DOHH2 (cell line): ENCODE results near the gene KCNN3.

Source experiments
- H3F3A ChIP-seq: fragments of 200-600 bp; sonication (generic), shearing (Covaris generic); 2 replicates; pipeline ENCODE4 v1.6.0; 2016; ENCODE audit warnings: antibody characterized with exemption, mild to moderate bottlenecking; ENCODE audit not compliant: control insufficient read depth, insufficient read depth
- H3K27ac ChIP-seq: fragments of 200-600 bp; sonication (generic); 2 replicates; pipeline ENCODE4 v1.5.1; 2014; ENCODE audit warnings: low read depth, mild to moderate bottlenecking, low read length, moderate library complexity
- H3K27me3 ChIP-seq: fragments of 200-600 bp; sonication (generic); 2 replicates; pipeline ENCODE4 v1.6.1; 2014; ENCODE audit warnings: mild to moderate bottlenecking, low read length, mixed read lengths; ENCODE audit not compliant: control insufficient read depth
- H3K36me3 ChIP-seq: fragments of 200-600 bp; sonication (generic); 2 replicates; pipeline ENCODE4 v1.6.1; 2014; ENCODE audit warnings: mild to moderate bottlenecking, low read length, moderate library complexity, mixed read lengths; ENCODE audit not compliant: control insufficient read depth
- H3K4me1 ChIP-seq: fragments of 200-600 bp; sonication (generic); 2 replicates; pipeline ENCODE4 v1.6.1; 2014; ENCODE audit warnings: mild to moderate bottlenecking, low read length, mixed read lengths; ENCODE audit not compliant: control insufficient read depth
- H3K4me2 ChIP-seq: fragments of 200-600 bp; sonication (generic); 2 replicates; pipeline ENCODE4 v1.6.0; 2014; ENCODE audit warnings: mild to moderate bottlenecking, low read length, moderate library complexity
- H3K4me3 ChIP-seq: fragments of 200-600 bp; sonication (generic); 2 replicates; pipeline ENCODE4 v1.5.1; 2014; ENCODE audit warnings: mild to moderate bottlenecking, low read length, mixed read lengths
- H3K79me2 ChIP-seq: fragments of 200-600 bp; sonication (generic); 2 replicates; pipeline ENCODE4 v1.6.1; 2014; ENCODE audit warnings: mild to moderate bottlenecking, low read length, mixed read lengths; ENCODE audit not compliant: control insufficient read depth
- H3K9me2 ChIP-seq: fragments of 200-600 bp; sonication (generic); replicated peaks from 2 replicates; pipeline ENCODE4 v1.6.1; 2014; ENCODE audit warnings: mild to moderate bottlenecking, low read length, mixed read lengths; ENCODE audit not compliant: control insufficient read depth
- H3K9me3 ChIP-seq: fragments of 200-600 bp; sonication (generic); 2 replicates; pipeline ENCODE4 v1.6.1; 2014; ENCODE audit warnings: antibody characterized with exemption, low read length, mixed read lengths; ENCODE audit not compliant: control insufficient read depth, insufficient read depth
- H4K20me1 ChIP-seq: fragments of 200-600 bp; sonication (generic); 2 replicates; pipeline ENCODE4 v1.6.0; 2014; ENCODE audit warnings: low read depth, mild to moderate bottlenecking, antibody characterized with exemption, low read length, moderate library complexity; ENCODE audit not compliant: control insufficient read depth, insufficient read depth
- CTCF ChIP-seq: fragments of 200-600 bp; sonication (generic); IDR thresholded peaks from one replicate; pipeline ENCODE4 v1.5.1; 2014; ENCODE audit warnings: antibody characterized with exemption, mild to moderate bottlenecking, low read depth, low read length; ENCODE audit not compliant: poor library complexity, severe bottlenecking
- EZH2phosphoT487 ChIP-seq: fragments of 200-600 bp; sonication (generic); IDR thresholded peaks from 2 replicates; pipeline ENCODE4 v1.6.1; 2017; ENCODE audit warnings: borderline replicate concordance, mild to moderate bottlenecking, antibody characterized with exemption, low read length, moderate library complexity, mixed read lengths

The KCNN3 gene

DNA sequence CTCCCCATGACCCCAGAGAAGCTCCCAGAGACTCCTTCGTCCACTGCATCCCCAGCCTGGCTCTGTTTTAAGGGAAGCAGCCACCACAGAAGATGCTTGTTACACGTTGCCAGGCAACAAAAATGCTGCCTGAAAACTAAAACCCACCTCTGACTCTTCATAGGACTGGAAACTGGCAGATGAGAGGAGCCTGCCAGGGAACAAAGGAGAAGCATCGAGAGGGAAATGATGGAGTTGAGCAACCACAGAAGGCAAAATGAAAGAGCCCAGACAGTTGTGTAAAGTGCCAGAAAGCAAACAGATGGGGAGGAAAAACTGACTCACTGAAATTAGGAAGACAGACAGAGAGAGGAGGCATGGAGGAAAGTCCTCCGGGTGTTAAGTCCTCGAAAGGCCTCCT is 118.4 kb downstream of the KCNN3 start:
- Histone ChIP-seq H3K27ac (no peak overlapping the region), H3K27me3 (no peaks in the 10 kb centered on the region), H3K4me3 (no peak overlapping the region), H3K9me2 (no peaks in the 10 kb centered on the region), H3K4me2 (no peak overlapping the region), H4K20me1 (peaks cover 4% of the 10 kb centered on the region; the same call in 1 of the 2 replicates), H3K9me3 (no peaks in the 10 kb centered on the region), H3F3A (no peaks in the 10 kb centered on the region), H3K36me3 (peaks cover 43% of the 10 kb centered on the region), H3K79me2 (no peaks in the 10 kb centered on the region), H3K4me1 (peaks cover 8% of the 10 kb centered on the region)
- TF ChIP-seq CTCF (no peak), EZH2phosphoT487 (no peak)

DNA sequence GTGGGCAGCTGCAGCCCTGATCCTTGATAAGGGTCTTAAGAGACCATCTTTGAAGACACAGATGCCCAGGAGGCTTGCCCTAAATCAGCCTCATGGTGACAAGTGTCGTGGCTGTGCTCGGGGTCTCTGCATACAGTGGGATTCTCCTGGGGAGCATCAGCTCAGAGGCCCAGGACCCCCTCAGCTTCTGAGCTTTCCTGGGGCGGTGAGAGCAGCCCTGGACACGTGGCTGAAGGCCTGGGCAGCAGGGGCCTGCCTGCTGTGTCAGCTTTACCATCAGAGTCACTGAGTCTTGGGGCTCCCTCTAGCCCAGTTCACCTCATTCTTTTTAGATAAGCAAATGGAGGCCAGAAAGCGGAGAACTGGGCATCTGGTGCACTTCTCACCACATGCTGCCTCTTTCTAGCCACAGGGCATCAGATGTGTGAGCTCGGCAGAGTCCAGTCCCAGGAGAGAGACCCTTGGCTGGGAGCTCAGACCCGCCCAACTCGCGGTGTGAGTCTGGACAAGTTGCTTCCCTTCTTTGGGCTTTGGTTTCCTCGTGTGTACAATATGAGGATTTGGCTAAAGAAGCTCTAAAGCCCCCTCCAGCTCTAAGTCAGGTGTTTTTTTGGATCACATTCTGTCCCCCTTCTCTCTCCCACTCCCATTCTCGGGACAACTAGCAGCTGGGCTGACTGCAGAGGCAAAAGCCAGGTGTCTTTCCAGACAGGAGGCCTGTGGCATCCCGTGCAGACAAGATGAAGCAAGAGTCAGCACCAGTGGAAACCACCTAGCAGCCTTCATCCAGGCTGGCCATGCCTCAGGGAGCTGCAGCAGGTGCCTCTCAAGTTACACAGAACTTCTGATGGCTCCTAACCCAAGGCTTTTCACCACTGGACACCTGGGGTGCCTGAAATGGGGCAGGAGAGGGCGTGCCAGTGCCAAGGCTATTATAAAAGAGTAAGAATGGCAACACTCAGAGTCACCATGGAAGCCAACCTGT is 119.1 kb downstream of the KCNN3 start:
- peaks cover 4% of the 10 kb centered on the region; the same call in 1 of the 2 replicates for H4K20me1 ChIP-seq
- TF ChIP-seq CTCF (no peak), EZH2phosphoT487 (no peak)
- H3K27me3 ChIP-seq = no peaks in the 10 kb centered on the region
- H3K27ac ChIP-seq = no peak overlapping the region
- no peaks in the 10 kb centered on the region for H3K9me2 ChIP-seq
- no peak overlapping the region for H3K4me2 ChIP-seq
- no peaks in the 10 kb centered on the region for H3F3A ChIP-seq
- peaks cover 1% of the 10 kb centered on the region for H3K4me1 ChIP-seq
- H3K36me3 ChIP-seq = peaks cover 46% of the 10 kb centered on the region
- no peaks in the 10 kb centered on the region for H3K79me2 ChIP-seq
- no peak overlapping the region for H3K4me3 ChIP-seq
- H3K9me3 ChIP-seq = no peaks in the 10 kb centered on the region

- Histone ChIP-seq H3K4me2 (no peak overlapping the region), H3K4me1 (no peaks in the 10 kb centered on the region), H3F3A (no peaks in the 10 kb centered on the region), H3K79me2 (no peaks in the 10 kb centered on the region), H3K27ac (no peak overlapping the region), H3K4me3 (no peak overlapping the region), H3K9me3 (no peaks in the 10 kb centered on the region), H3K27me3 (no peaks in the 10 kb centered on the region), H3K36me3 (peaks cover 52% of the 10 kb centered on the region), H4K20me1 (peaks cover 3% of the 10 kb centered on the region; the same call in 1 of the 2 replicates), H3K9me2 (no peaks in the 10 kb centered on the region)
- no peak for TF ChIP-seq EZH2phosphoT487
- peak; percentile 45 for TF ChIP-seq CTCF
Measured at GRCh38 chr1:154749078-154749760, 120.9 kb downstream of the KCNN3 start.
